ENCODE data around the gene SLC1A4.
A peak's percentile ranks its signal among the peaks of the same experiment; 100 is the strongest.
"Not testable (repeated sequence)": the region's sequence is repeated elsewhere in the genome, so short reads cannot be mapped to it uniquely, and the experiment has no call there.

The SLC1A4 gene

DNA sequence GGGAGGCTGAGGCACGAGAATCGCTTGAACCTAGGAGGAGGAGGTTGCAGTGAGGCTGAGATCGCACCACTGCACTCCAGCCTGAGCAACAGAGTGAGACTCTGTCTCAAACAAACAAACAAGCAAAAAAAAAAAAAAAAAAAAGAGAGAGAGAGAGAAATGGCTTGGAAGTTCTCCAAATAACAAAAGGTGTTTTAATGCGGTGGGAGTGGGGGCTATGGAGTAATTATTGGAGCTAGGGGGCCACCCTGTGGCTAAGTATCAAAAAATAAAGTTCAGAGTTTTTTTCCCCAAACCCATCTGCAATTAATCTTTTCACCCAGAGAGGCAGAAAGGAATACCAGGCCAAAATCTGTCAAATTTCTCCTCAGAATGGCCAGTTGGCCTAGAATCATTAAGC, 44.0 kb downstream of the SLC1A4 start:
- peak overlapping the region; percentile 63 for H3K27ac ChIP-seq (ENCODE audit: low read depth, low read length)
- H4K20me1 ChIP-seq (ENCODE audit: low read depth, low read length), result no peaks in the 10 kb centered on the region
- 0 out of 2 replicates have a peak, but pooled peaks cover 1% of the 10 kb centered on the region for H3K36me3 ChIP-seq (ENCODE audit: low read length)
- H3F3A ChIP-seq (ENCODE audit: insufficient read depth), result peaks cover 42% of the 10 kb centered on the region
- H3K9me2 ChIP-seq (replicated peaks; ENCODE audit: insufficient read depth, low read length), result no peaks in the 10 kb centered on the region
- TF ChIP-seq CTCF (IDR thresholded peaks at IDR 0.05; ENCODE audit: insufficient read depth, low read length, poor library complexity, severe bottlenecking), result peak; percentile 14
- TF ChIP-seq EZH2phosphoT487 (conservative IDR thresholded peaks at IDR 0.05; ENCODE audit: low read length), result no peak
- no peaks in the 10 kb centered on the region for H3K27me3 ChIP-seq (ENCODE audit: low read length)
- H3K4me3 ChIP-seq (ENCODE audit: insufficient read depth, low read length, poor library complexity, severe bottlenecking), result no peak overlapping the region
- no peak overlapping the region for H2AFZ ChIP-seq (ENCODE audit: low read depth, low read length, severe bottlenecking)
- H3K79me2 ChIP-seq (ENCODE audit: insufficient read depth, low read length), result no peaks in the 10 kb centered on the region
- no peak overlapping the region for H3K9ac ChIP-seq (ENCODE audit: low read length)
- peak overlapping the region; percentile 19 for H3K4me2 ChIP-seq (ENCODE audit: low read depth, low read length, poor library complexity, severe bottlenecking)
- H3K9me3 ChIP-seq (ENCODE audit: insufficient read depth, low read length), result no peaks in the 10 kb centered on the region

GRCh38 chr2:65033667-65034066, 44.5 kb downstream of the SLC1A4 start:
- H3K9me3 ChIP-seq (ENCODE audit: insufficient read depth, low read length); H3K36me3 ChIP-seq (ENCODE audit: low read length); H2AFZ ChIP-seq (ENCODE audit: low read depth, low read length, severe bottlenecking); H3K4me3 ChIP-seq (ENCODE audit: insufficient read depth, low read length, poor library complexity, severe bottlenecking); H4K20me1 ChIP-seq (ENCODE audit: low read depth, low read length); H3K9me2 ChIP-seq (replicated peaks; ENCODE audit: insufficient read depth, low read length); H3K27me3 ChIP-seq (ENCODE audit: low read length); H3K79me2 ChIP-seq (ENCODE audit: insufficient read depth, low read length); H3K9ac ChIP-seq (ENCODE audit: low read length): not testable (repeated sequence)
- Histone ChIP-seq H3F3A (ENCODE audit: insufficient read depth) (peaks cover 38% of the 10 kb centered on the region), H3K4me2 (ENCODE audit: low read depth, low read length, poor library complexity, severe bottlenecking) (peak overlapping the region; percentile 19), H3K27ac (ENCODE audit: low read depth, low read length) (peak overlapping the region; percentile 63)

GRCh38 chr2:65035351-65035943, 46.2 kb downstream of the SLC1A4 start:
- H3K79me2 ChIP-seq (ENCODE audit: insufficient read depth, low read length), result no peaks in the 10 kb centered on the region
- H3K36me3 ChIP-seq (ENCODE audit: low read length), result 0 out of 2 replicates have a peak, but pooled peaks cover 2% of the 10 kb centered on the region
- H3K9me3 ChIP-seq (ENCODE audit: insufficient read depth, low read length), result no peaks in the 10 kb centered on the region
- TF ChIP-seq CTCF (IDR thresholded peaks at IDR 0.05; ENCODE audit: insufficient read depth, low read length, poor library complexity, severe bottlenecking) (no peak), EZH2phosphoT487 (conservative IDR thresholded peaks at IDR 0.05; ENCODE audit: low read length) (no peak)
- no peaks in the 10 kb centered on the region for H4K20me1 ChIP-seq (ENCODE audit: low read depth, low read length)
- H3K27ac ChIP-seq (ENCODE audit: low read depth, low read length), result no peak overlapping the region
- H3K27me3 ChIP-seq (ENCODE audit: low read length), result no peaks in the 10 kb centered on the region
- H3K9me2 ChIP-seq (replicated peaks; ENCODE audit: insufficient read depth, low read length), result no peaks in the 10 kb centered on the region
- H3K9ac ChIP-seq (ENCODE audit: low read length), result no peak overlapping the region
- no peak overlapping the region for H3K4me3 ChIP-seq (ENCODE audit: insufficient read depth, low read length, poor library complexity, severe bottlenecking)
- no peak overlapping the region for H3K4me2 ChIP-seq (ENCODE audit: low read depth, low read length, poor library complexity, severe bottlenecking)
- no peak overlapping the region for H2AFZ ChIP-seq (ENCODE audit: low read depth, low read length, severe bottlenecking)
- peaks cover 25% of the 10 kb centered on the region for H3F3A ChIP-seq (ENCODE audit: insufficient read depth)

GRCh38 chr2:65037178-65037577, 48.0 kb downstream of the SLC1A4 start:
- H3K27me3 ChIP-seq (ENCODE audit: low read length), result no peaks in the 10 kb centered on the region
- no peak overlapping the region for H2AFZ ChIP-seq (ENCODE audit: low read depth, low read length, severe bottlenecking)
- no peak overlapping the region for H3K27ac ChIP-seq (ENCODE audit: low read depth, low read length)
- no peaks in the 10 kb centered on the region for H4K20me1 ChIP-seq (ENCODE audit: low read depth, low read length)
- H3K9me3 ChIP-seq (ENCODE audit: insufficient read depth, low read length), result no peaks in the 10 kb centered on the region
- 0 out of 2 replicates have a peak, but pooled peaks cover 2% of the 10 kb centered on the region for H3K36me3 ChIP-seq (ENCODE audit: low read length)
- H3K9ac ChIP-seq (ENCODE audit: low read length), result no peak overlapping the region
- H3F3A ChIP-seq (ENCODE audit: insufficient read depth), result peaks cover 8% of the 10 kb centered on the region
- H3K9me2 ChIP-seq (replicated peaks; ENCODE audit: insufficient read depth, low read length), result no peaks in the 10 kb centered on the region
- H3K4me2 ChIP-seq (ENCODE audit: low read depth, low read length, poor library complexity, severe bottlenecking), result no peak overlapping the region
- no peak for TF ChIP-seq EZH2phosphoT487 (conservative IDR thresholded peaks at IDR 0.05; ENCODE audit: low read length)
- TF ChIP-seq CTCF (IDR thresholded peaks at IDR 0.05; ENCODE audit: insufficient read depth, low read length, poor library complexity, severe bottlenecking), result no peak
- H3K79me2 ChIP-seq (ENCODE audit: insufficient read depth, low read length), result no peaks in the 10 kb centered on the region
- H3K4me3 ChIP-seq (ENCODE audit: insufficient read depth, low read length, poor library complexity, severe bottlenecking), result no peak overlapping the region
